Natural killer cell (primary cell): ENCODE results near the gene FMNL1. TPM values are rescaled to one million over a fixed set of nuclear protein-coding genes. Genes with fewer than 3 reads are reported as not detected.
A peak's percentile ranks its signal among the peaks of the same experiment; 100 is the strongest.

ENCODE experiments used
- ATAC-seq, 3 donors: fragments of 150-1000 bp in 2 of 3; fragments of 200-7000 bp in 1 of 3; cut with Tn5 transposase; 1 replicate in 1 of 3; 2 replicates in 2 of 3; pipeline ENCODE4 v1.10.0; 2021; ENCODE audit warnings: mild to moderate bottlenecking in 2 of 3, moderate library complexity in 2 of 3
- DNase-seq, 2 donors: peaks; one replicate each; pipeline versions ENCODE4 v3.0.0 to v3.0.0-alpha.2; 2013 to 2021; ENCODE audit warnings: mixed read lengths in 1 of 2
- H3K27ac ChIP-seq: one replicate; pipeline ENCODE4 v1.5.1; 2013; ENCODE audit warnings: mild to moderate bottlenecking, low read length
- H3K27me3 ChIP-seq: one replicate; pipeline ENCODE4 v1.6.1; 2013; ENCODE audit warnings: low read length; ENCODE audit not compliant: control insufficient read depth, insufficient read depth
- H3K36me3 ChIP-seq: one replicate; pipeline ENCODE4 v1.6.1; 2013; ENCODE audit warnings: low read length; ENCODE audit not compliant: control insufficient read depth, insufficient read depth
- H3K4me1 ChIP-seq: one replicate; pipeline ENCODE4 v1.6.1; 2013; ENCODE audit warnings: low read length; ENCODE audit not compliant: control insufficient read depth, insufficient read depth
- H3K4me3 ChIP-seq: one replicate; pipeline ENCODE4 v1.5.1; 2013; ENCODE audit warnings: low read length
- H3K9me3 ChIP-seq: one replicate; pipeline ENCODE4 v1.6.1; 2013; ENCODE audit warnings: low read length; ENCODE audit not compliant: control insufficient read depth, insufficient read depth
- H3K27ac Mint-ChIP-seq, 2 donors: one replicate each; pipeline ENCODE4 v1.8.0; 2022; ENCODE audit warnings: mild to moderate bottlenecking in 2 of 2, mixed read lengths in 2 of 2, moderate library complexity in 1 of 2
- H3K27me3 Mint-ChIP-seq, 2 donors: one replicate each; pipeline ENCODE4 v1.8.0; 2022; ENCODE audit warnings: low read depth in 2 of 2, mixed read lengths in 2 of 2
- H3K36me3 Mint-ChIP-seq: one replicate; pipeline ENCODE4 v1.8.0; 2022; ENCODE audit warnings: mixed read lengths
- H3K4me1 Mint-ChIP-seq, 2 donors: one replicate each; pipeline ENCODE4 v1.8.0; 2022; ENCODE audit warnings: mixed read lengths in 2 of 2
- H3K4me3 Mint-ChIP-seq: one replicate; pipeline ENCODE4 v1.8.0; 2022; ENCODE audit warnings: mild to moderate bottlenecking, moderate library complexity, mixed read lengths
- H3K9me3 Mint-ChIP-seq, 2 donors: one replicate each; pipeline ENCODE4 v1.8.0; 2022; ENCODE audit warnings: mixed read lengths in 2 of 2
- CTCF ChIP-seq: fragments of 200-600 bp; IDR thresholded peaks from one replicate; pipeline ENCODE4 v1.8.0; 2022; ENCODE audit warnings: antibody characterized with exemption
- WGBS: methylation state at CpG from one replicate; pipeline ENCODE4 v1.1.7; 2013; ENCODE audit warnings: missing lambda C conversion rate; ENCODE audit not compliant: insufficient coverage; 5-methylcytosine and 5-hydroxymethylcytosine counted together
- intact Hi-C: fragments of 100-400 bp; cut with micrococcal nuclease; formaldehyde crosslinking; loops from one replicate; pipeline ENCODE4 v1.14.2; 2022
- total RNA-seq, 4 donors: library from RNA; stranded (reverse); fragments of 120-200 nt in 1 of 4; gene quantifications; one replicate each; pipeline versions ENCODE4 v1.2.3 to v1.2.4, GENCODE V29; 2013 to 2022

FMNL1 gene
- total RNA-seq, 3 donors from 2014 or later (not counting 1 experiment from before 2014, with no cell fraction given), result 741 to 836 (median 752) TPM

GRCh38 chr17:45233423-45233924, 11.8 kb downstream of the FMNL1 start:
- DNase-seq (no peak), ATAC-seq (no peak)
- Histone ChIP-seq H3K27me3 (no peaks in the 10 kb centered on the region), H3K36me3 (peaks cover 65% of the 10 kb centered on the region), H3K4me1 (peaks cover 69% of the 10 kb centered on the region), H3K4me3 (no peak overlapping the region), H3K9me3 (no peaks in the 10 kb centered on the region), H3K27ac (no peak overlapping the region)
- no peak overlapping the region for H3K4me3 Mint-ChIP-seq
- no peak for TF ChIP-seq CTCF
- intact Hi-C loops, result no loop called here
- H3K27me3 Mint-ChIP-seq, result no peaks in the 10 kb centered on the region
- H3K4me1 Mint-ChIP-seq, result peaks cover 63 to 85% of the 10 kb centered on the region in 2 donors
- 84% methylated on average over 8 of the region's 8 CpGs for WGBS
- no peaks in the 10 kb centered on the region for H3K9me3 Mint-ChIP-seq
- peak overlapping the region; percentile 86 to 99 for H3K27ac Mint-ChIP-seq
- H3K36me3 Mint-ChIP-seq, result peaks cover 10% of the 10 kb centered on the region

- no peak for TF ChIP-seq CTCF
- H3K4me3 Mint-ChIP-seq, result no peak overlapping the region
- Histone ChIP-seq H3K36me3 (peaks cover 76% of the 10 kb centered on the region), H3K27me3 (no peaks in the 10 kb centered on the region), H3K27ac (no peak overlapping the region), H3K4me3 (no peak overlapping the region), H3K9me3 (no peaks in the 10 kb centered on the region), H3K4me1 (peaks cover 56% of the 10 kb centered on the region)
- peak overlapping the region; percentile 86 to 99 for H3K27ac Mint-ChIP-seq
- H3K9me3 Mint-ChIP-seq, result no peaks in the 10 kb centered on the region
- DNase-seq (peak in 1 of 2 donors; percentile 79), ATAC-seq (peak in 2 of 3 donors; percentile 16 to 21)
- H3K4me1 Mint-ChIP-seq, result peaks cover 57 to 81% of the 10 kb centered on the region in 2 donors
- peaks cover 10% of the 10 kb centered on the region for H3K36me3 Mint-ChIP-seq
- no peaks in the 10 kb centered on the region for H3K27me3 Mint-ChIP-seq
- WGBS, result 25% methylated on average over 2 of the region's 6 CpGs
- intact Hi-C loops, result loop anchor here (1.0 kb wide), 1 partner anchor 16 kb away; no protein-coding TSS in a partner anchor
Observed at GRCh38 chr17:45234641-45235415, 13.1 kb downstream of the FMNL1 start.

GRCh38 chr17:45235416-45236281, 14.0 kb downstream of the FMNL1 start:
- Histone ChIP-seq H3K27ac (peak overlapping the region; percentile 13), H3K4me1 (peaks cover 47% of the 10 kb centered on the region), H3K9me3 (no peaks in the 10 kb centered on the region), H3K36me3 (peaks cover 79% of the 10 kb centered on the region), H3K4me3 (no peak overlapping the region), H3K27me3 (no peaks in the 10 kb centered on the region)
- TF ChIP-seq CTCF, result peak; percentile 80
- ATAC-seq (peak; percentile 64 to 69 (median 66)), DNase-seq (peak; percentile 74 to 93)
- Mint-ChIP-seq H3K27ac (peak overlapping the region; percentile 86 to 99), H3K27me3 (no peaks in the 10 kb centered on the region), H3K36me3 (peaks cover 10% of the 10 kb centered on the region), H3K4me1 (peaks cover 53 to 73% of the 10 kb centered on the region in 2 donors), H3K4me3 (no peak overlapping the region), H3K9me3 (no peaks in the 10 kb centered on the region)
- WGBS, result 67% methylated on average over 19 of the region's 20 CpGs
- intact Hi-C loops, result loop anchor here (1.0 kb wide), 1 partner anchor 16 kb away; no protein-coding TSS in a partner anchor
